SK-N-SH treated with all-trans-retinoic acid at 6 μM for 48 hours (cell line): ENCODE data around the gene SRRT.

Experiments used
- ATAC-seq: fragments of 200-7000 bp; cut with Tn5 transposase; 3 replicates; pipeline ENCODE4 v1.9.1; 2020; ENCODE audit warnings: mild to moderate bottlenecking, moderate library complexity
- ARNTL ChIP-seq: fragments of 450-650 bp; formaldehyde crosslinking; IDR thresholded peaks from 2 replicates; pipeline ENCODE4 v1.5.0; 2020; ENCODE audit warnings: low read depth, mild to moderate bottlenecking, moderate library complexity, borderline replicate concordance
- BACH2 ChIP-seq: fragments of 250-450 bp; sonication (Bioruptor Pico); IDR thresholded peaks from 2 replicates; pipeline ENCODE4 v1.9.0; 2021; ENCODE audit warnings: mild to moderate bottlenecking, borderline replicate concordance
- CREB5 ChIP-seq: fragments of 250-450 bp; sonication (Bioruptor Pico); IDR thresholded peaks from 2 replicates; pipeline ENCODE4 v1.5.1; 2020; ENCODE audit warnings: low read depth, mild to moderate bottlenecking, moderate library complexity
- CSDC2 ChIP-seq: fragments of 250-450 bp; sonication (Bioruptor Pico); IDR thresholded peaks from 2 replicates; pipeline ENCODE4 v1.5.0; 2020; ENCODE audit warnings: mild to moderate bottlenecking, moderate library complexity
- CSRNP3 ChIP-seq: fragments of 250-450 bp; sonication (Bioruptor Pico); IDR thresholded peaks from 2 replicates; pipeline ENCODE4 v1.5.1; 2021; ENCODE audit warnings: mild to moderate bottlenecking, moderate library complexity
- ESRRG ChIP-seq: fragments of 250-450 bp; sonication (Bioruptor Pico); IDR thresholded peaks from 2 replicates; pipeline ENCODE4 v1.6.1; 2021; ENCODE audit warnings: mild to moderate bottlenecking
- GLIS3 ChIP-seq: fragments of 250-450 bp; sonication (Bioruptor Pico); IDR thresholded peaks from 2 replicates; pipeline ENCODE4 v1.5.0; 2020; ENCODE audit warnings: mild to moderate bottlenecking, moderate library complexity
- ISL1 ChIP-seq: fragments of 250-450 bp; sonication (Bioruptor Pico); IDR thresholded peaks from 2 replicates; pipeline ENCODE4 v2.1.2; 2022; ENCODE audit warnings: mild to moderate bottlenecking, moderate library complexity
- OSR1 ChIP-seq: fragments of 250-450 bp; sonication (Bioruptor Pico); IDR thresholded peaks from 2 replicates; pipeline ENCODE4 v1.8.0; 2022; ENCODE audit warnings: moderate library complexity, mild to moderate bottlenecking, inconsistent platforms
- PATZ1 ChIP-seq: fragments of 250-450 bp; sonication (Bioruptor Pico); IDR thresholded peaks from 2 replicates; pipeline ENCODE4 v1.8.0; 2020; ENCODE audit warnings: mild to moderate bottlenecking, moderate library complexity, borderline replicate concordance
- POU6F1 ChIP-seq: fragments of 250-450 bp; sonication (Bioruptor Pico); IDR thresholded peaks from 2 replicates; pipeline ENCODE4 v1.8.0; 2021; ENCODE audit warnings: low read depth, mild to moderate bottlenecking, moderate library complexity, borderline replicate concordance
- PPARA ChIP-seq: fragments of 250-450 bp; sonication (Bioruptor Pico); IDR thresholded peaks from 2 replicates; pipeline ENCODE4 v1.5.0; 2020; ENCODE audit warnings: mild to moderate bottlenecking, borderline replicate concordance
- RARB ChIP-seq: fragments of 250-450 bp; sonication (Bioruptor Pico); IDR thresholded peaks from 2 replicates; pipeline ENCODE4 v1.8.0; 2021; ENCODE audit warnings: mild to moderate bottlenecking, moderate library complexity
- SNAI2 ChIP-seq: fragments of 250-450 bp; sonication (Bioruptor Pico); IDR thresholded peaks from 2 replicates; pipeline ENCODE4 v1.5.0; 2020; ENCODE audit warnings: mild to moderate bottlenecking, moderate library complexity
- TCF4 ChIP-seq: fragments of 250-450 bp; sonication (Bioruptor Pico); IDR thresholded peaks from 2 replicates; pipeline ENCODE4 v1.8.0; 2021; ENCODE audit warnings: mild to moderate bottlenecking, moderate library complexity, borderline replicate concordance
- TOX ChIP-seq: fragments of 250-450 bp; sonication (Bioruptor Pico); IDR thresholded peaks from 2 replicates; pipeline ENCODE4 v1.8.0; 2021; ENCODE audit warnings: mild to moderate bottlenecking, moderate library complexity, borderline replicate concordance
- TSHZ2 ChIP-seq: fragments of 250-450 bp; sonication (Bioruptor Pico); IDR thresholded peaks from 2 replicates; pipeline ENCODE4 v1.5.0; 2020; ENCODE audit warnings: mild to moderate bottlenecking, moderate library complexity
- ZC3H10 ChIP-seq: fragments of 250-450 bp; sonication (Bioruptor Pico); IDR thresholded peaks from 2 replicates; pipeline ENCODE4 v1.5.1; 2021; ENCODE audit warnings: mild to moderate bottlenecking, moderate library complexity
- ZFP3 ChIP-seq: fragments of 250-450 bp; sonication (Bioruptor Pico); IDR thresholded peaks from 2 replicates; pipeline ENCODE4 v1.5.0; 2020; ENCODE audit warnings: mild to moderate bottlenecking, moderate library complexity
- ZFP30 ChIP-seq: fragments of 450-650 bp; formaldehyde crosslinking; IDR thresholded peaks from 2 replicates; pipeline ENCODE4 v1.5.0; 2022; ENCODE audit warnings: mild to moderate bottlenecking, moderate library complexity
- ZNF565 ChIP-seq: fragments of 450-650 bp; formaldehyde crosslinking; conservative IDR thresholded peaks from 2 replicates; pipeline ENCODE4 v1.5.0; 2020; ENCODE audit warnings: low read depth, mild to moderate bottlenecking, moderate library complexity
- ZNF70 ChIP-seq: fragments of 450-650 bp; formaldehyde crosslinking; IDR thresholded peaks from 2 replicates; pipeline ENCODE4 v1.5.0; 2020; ENCODE audit warnings: mild to moderate bottlenecking, moderate library complexity

The SRRT gene

GRCh38 chr7:100860702-100861615 lies 13.9 kb upstream of the SRRT start:
- no peak for ATAC-seq
- TF ChIP-seq ARNTL (CRISPR knock-in tag): no peak
- TF ChIP-seq ZFP3 (CRISPR knock-in tag): no peak
- no peak for TF ChIP-seq ZC3H10
- no peak for TF ChIP-seq CSRNP3 (CRISPR knock-in tag)
- TF ChIP-seq GLIS3 (CRISPR knock-in tag): no peak
- TF ChIP-seq TSHZ2 (CRISPR knock-in tag): no peak
- TF ChIP-seq PATZ1 (CRISPR knock-in tag): no peak
- TF ChIP-seq SNAI2: no peak
- TF ChIP-seq RARB (CRISPR knock-in tag): no peak
- TF ChIP-seq TCF4: no peak
- TF ChIP-seq PPARA: no peak
- no peak for TF ChIP-seq ISL1 (CRISPR knock-in tag)
- TF ChIP-seq BACH2 (CRISPR knock-in tag): no peak
- no peak for TF ChIP-seq TOX (CRISPR knock-in tag)
- TF ChIP-seq ESRRG (CRISPR knock-in tag): no peak
- TF ChIP-seq CSDC2 (CRISPR knock-in tag): no peak
- TF ChIP-seq ZFP30: no peak
- TF ChIP-seq ZNF70 (CRISPR knock-in tag): no peak
- no peak for TF ChIP-seq OSR1 (CRISPR knock-in tag)
- TF ChIP-seq POU6F1 (CRISPR knock-in tag): no peak

- no peak for ATAC-seq
- TF ChIP-seq TCF4: no peak
- TF ChIP-seq ARNTL (CRISPR knock-in tag): no peak
- no peak for TF ChIP-seq RARB (CRISPR knock-in tag)
- TF ChIP-seq OSR1 (CRISPR knock-in tag): no peak
- no peak for TF ChIP-seq ZFP3 (CRISPR knock-in tag)
- TF ChIP-seq PATZ1 (CRISPR knock-in tag): no peak
- TF ChIP-seq GLIS3 (CRISPR knock-in tag): no peak
- TF ChIP-seq TOX (CRISPR knock-in tag): no peak
- TF ChIP-seq ZFP30: no peak
- TF ChIP-seq CREB5: no peak
- no peak for TF ChIP-seq ZNF565 (CRISPR knock-in tag)
- TF ChIP-seq PPARA: no peak
- no peak for TF ChIP-seq CSDC2 (CRISPR knock-in tag)
- TF ChIP-seq ESRRG (CRISPR knock-in tag): no peak
- TF ChIP-seq ISL1 (CRISPR knock-in tag): no peak
- no peak for TF ChIP-seq SNAI2
- TF ChIP-seq CSRNP3 (CRISPR knock-in tag): no peak
- no peak for TF ChIP-seq BACH2 (CRISPR knock-in tag)
- no peak for TF ChIP-seq ZNF70 (CRISPR knock-in tag)
Observed at GRCh38 chr7:100861616-100861985, 13.3 kb upstream of the SRRT start.
